VCaP (cell line): Measurements from ENCODE around the gene NRXN3.

Experiments used
- H3K27ac ChIP-seq: fragments of 450-650 bp; 2 replicates; pipeline ENCODE4 v1.5.1; 2017
- CTCF ChIP-seq: fragments of 450-650 bp; conservative IDR thresholded peaks from 2 replicates; pipeline ENCODE4 v1.5.1; 2017; ENCODE audit warnings: mild to moderate bottlenecking, moderate library complexity

Gene NRXN3

GRCh38 chr14:79467835-79468234 lies 1297.7 kb downstream of the NRXN3 start:
- no peak for TF ChIP-seq CTCF
- H3K27ac ChIP-seq, result peak overlapping the region; percentile 43

GRCh38 chr14:79468486-79468885 lies 1298.3 kb downstream of the NRXN3 start:
- no peak for TF ChIP-seq CTCF
- H3K27ac ChIP-seq, result no peak overlapping the region

DNA sequence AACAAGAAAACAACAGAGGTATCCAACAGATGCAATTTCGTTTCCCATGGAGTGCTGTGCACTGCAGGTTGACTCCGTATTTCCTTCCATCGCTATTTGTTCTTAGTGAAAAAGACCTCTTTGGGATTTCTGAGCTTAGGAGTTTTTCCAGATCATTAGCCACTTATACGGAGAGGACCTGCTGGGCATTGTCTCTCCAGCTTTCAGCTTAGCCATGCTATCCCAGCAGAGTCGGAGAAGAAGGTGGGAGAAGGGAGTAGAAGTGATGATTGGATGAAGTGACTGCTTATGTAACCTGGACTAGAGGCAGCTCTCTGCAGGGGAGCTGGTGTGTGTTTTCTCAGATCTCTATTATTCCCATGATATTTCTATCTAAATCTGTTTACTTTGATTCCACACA lies 1303.5 kb downstream of the NRXN3 start:
- H3K27ac ChIP-seq, result no peak overlapping the region
- no peak for TF ChIP-seq CTCF

DNA sequence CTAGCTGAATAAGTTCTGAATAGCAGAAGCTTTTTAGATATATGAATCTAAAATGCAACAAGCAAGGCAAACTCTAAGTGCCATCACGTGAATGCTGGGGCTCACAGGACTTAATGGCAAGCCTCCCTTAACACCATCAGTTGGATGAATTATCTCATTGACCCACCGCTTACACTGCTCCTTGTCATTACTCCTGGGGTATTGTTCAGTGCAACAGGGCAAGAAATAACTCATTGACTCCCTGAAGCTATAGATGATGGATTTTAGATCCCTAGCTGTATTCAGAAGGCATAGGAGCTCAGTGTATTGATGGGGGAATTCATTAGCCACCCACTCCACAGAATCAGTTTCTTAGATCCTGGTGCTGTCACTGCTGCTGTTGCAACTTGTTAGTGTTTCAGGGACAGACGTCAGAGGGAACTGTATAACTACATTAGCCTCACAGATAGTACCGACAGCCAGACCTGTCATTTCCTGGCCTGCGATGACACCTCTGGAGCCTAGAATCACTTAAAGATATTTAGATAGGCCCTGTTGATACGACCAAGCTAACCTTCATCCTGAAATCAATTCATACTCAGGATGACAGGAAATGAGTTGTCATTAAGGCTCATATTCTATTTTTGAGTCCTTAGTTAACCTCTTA lies 1305.8 kb downstream of the NRXN3 start:
- no peak overlapping the region for H3K27ac ChIP-seq
- TF ChIP-seq CTCF, result no peak

- H3K27ac ChIP-seq, result no peak overlapping the region
- no peak for TF ChIP-seq CTCF
Measured at GRCh38 chr14:79476552-79476951, 1306.4 kb downstream of the NRXN3 start.

DNA sequence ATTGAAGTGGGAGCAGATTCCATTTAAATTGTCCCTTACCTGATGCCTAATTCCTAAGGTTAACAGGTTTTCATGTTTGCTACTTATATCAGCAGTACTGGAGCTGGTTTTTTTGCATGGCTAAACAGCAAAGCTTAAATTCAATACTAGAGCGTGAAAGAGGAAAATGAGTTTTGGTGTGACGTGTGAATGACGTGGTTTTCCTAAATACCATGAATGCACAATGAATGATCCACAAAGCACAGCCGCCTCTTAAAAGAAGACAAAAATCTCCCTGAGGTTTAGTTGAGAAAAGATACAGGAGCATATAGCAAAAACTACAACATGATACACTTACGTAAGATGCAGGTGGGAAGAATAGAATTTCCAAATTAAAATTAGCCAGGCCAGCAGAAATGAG lies 1310.0 kb downstream of the NRXN3 start:
- no peak for TF ChIP-seq CTCF
- no peak overlapping the region for H3K27ac ChIP-seq

DNA sequence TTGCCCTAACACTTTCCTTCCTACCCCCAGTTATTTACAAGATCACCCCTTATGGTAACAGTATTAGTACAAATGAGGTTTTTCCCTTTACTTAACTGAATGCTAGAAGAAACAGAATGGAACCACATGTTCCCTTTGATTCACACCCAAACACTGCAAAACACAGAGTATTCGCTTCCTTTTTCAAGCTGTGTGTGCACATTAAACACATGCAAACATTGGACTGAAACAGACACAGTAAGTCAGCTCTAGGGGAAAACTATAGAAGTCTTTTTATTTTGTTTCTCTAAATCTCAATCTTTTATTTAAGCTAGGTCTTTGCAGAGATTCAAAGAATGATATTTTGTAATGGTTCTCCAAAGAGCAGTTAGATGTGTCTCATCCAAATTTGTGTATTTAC lies 1312.7 kb downstream of the NRXN3 start:
- H3K27ac ChIP-seq, result no peak overlapping the region
- no peak for TF ChIP-seq CTCF
